Osteoblast (primary cell): ENCODE results near the gene SLC2A5. TPM values are rescaled to one million over a fixed set of nuclear protein-coding genes. Genes with fewer than 3 reads are reported as not detected.

Experiments used
- DNase-seq: peaks from one replicate; pipeline ENCODE4 v3.0.0; 2011; ENCODE audit warnings: low spot score, mixed read lengths; ENCODE audit not compliant: insufficient read length; ENCODE audit errors: missing footprints
- H2AFZ ChIP-seq: 2 replicates; pipeline ENCODE4 v1.6.0; 2011; ENCODE audit warnings: mild to moderate bottlenecking, low read length
- H3K27ac ChIP-seq: 2 replicates; pipeline ENCODE4 v1.5.1; 2011; ENCODE audit warnings: mild to moderate bottlenecking, low read depth, low read length, moderate library complexity
- H3K27me3 ChIP-seq: 2 replicates; pipeline ENCODE4 v1.6.0; 2012; ENCODE audit warnings: mild to moderate bottlenecking, control low read depth, inconsistent platforms, low read length, moderate library complexity; ENCODE audit not compliant: insufficient read depth
- H3K36me3 ChIP-seq: 2 replicates; pipeline ENCODE4 v1.5.1; 2011; ENCODE audit warnings: mild to moderate bottlenecking, low read length, control low read depth, moderate library complexity; ENCODE audit not compliant: insufficient read depth
- H3K4me1 ChIP-seq: 2 replicates; pipeline ENCODE4 v1.5.1; 2011; ENCODE audit warnings: mild to moderate bottlenecking, low read length, control low read depth, moderate library complexity; ENCODE audit not compliant: insufficient read depth
- H3K4me2 ChIP-seq: 2 replicates; pipeline ENCODE4 v1.6.0; 2011; ENCODE audit warnings: mild to moderate bottlenecking, low read length; ENCODE audit not compliant: insufficient read depth
- H3K4me3 ChIP-seq: fragments of 200-600 bp; sonication (generic); 3 replicates; pipeline ENCODE4 v1.5.1; 2012; ENCODE audit warnings: mild to moderate bottlenecking, low read length, inconsistent platforms; ENCODE audit not compliant: insufficient read depth
- H3K79me2 ChIP-seq: 2 replicates; pipeline ENCODE4 v1.6.0; 2012; ENCODE audit warnings: mild to moderate bottlenecking, low read length, control low read depth, inconsistent platforms; ENCODE audit not compliant: insufficient read depth
- H3K9me3 ChIP-seq: 2 replicates; pipeline ENCODE4 v1.5.1; 2011; ENCODE audit warnings: low read depth, low read length, control low read depth
- H4K20me1 ChIP-seq: 2 replicates; pipeline ENCODE4 v1.6.0; 2012; ENCODE audit warnings: mild to moderate bottlenecking, low read length, control low read depth; ENCODE audit not compliant: insufficient read depth
- CTCF ChIP-seq: IDR thresholded peaks from 2 replicates; pipeline ENCODE4 v1.5.1; 2011; ENCODE audit warnings: mild to moderate bottlenecking, low read depth, low read length, moderate library complexity; ENCODE audit errors: extremely low read depth
- total RNA-seq: library from RNA; depleted of rRNA; stranded (reverse); fragments of >200 nt; gene quantifications from 2 replicates; pipeline ENCODE4 v1.2.3, GENCODE V29; 2012

SLC2A5 gene
- total RNA-seq, 1 donor = 22.4 TPM

DNA sequence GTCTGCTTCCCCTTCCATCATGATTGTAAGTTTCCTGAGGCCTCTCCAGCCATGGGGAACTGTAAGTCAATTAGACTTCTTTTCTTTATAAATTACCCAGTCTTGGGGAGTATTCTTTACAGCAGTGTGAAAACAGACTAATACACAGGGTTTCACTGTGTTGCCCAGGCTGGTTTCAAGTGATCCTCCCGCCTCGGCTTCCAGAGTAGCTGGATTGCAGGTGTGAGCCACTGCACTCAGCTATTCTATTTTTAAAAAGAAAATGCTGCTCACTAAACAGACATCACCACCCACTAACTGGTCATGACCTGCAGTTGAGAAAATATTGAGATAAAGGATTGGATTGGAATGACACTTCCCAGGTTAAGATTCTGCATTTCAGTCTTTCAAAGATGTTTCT, 22.4 kb downstream of the SLC2A5 start:
- no peaks in the 10 kb centered on the region for H3K4me1 ChIP-seq
- H2AFZ ChIP-seq = no peak overlapping the region
- H3K36me3 ChIP-seq = no peaks in the 10 kb centered on the region
- no peaks in the 10 kb centered on the region for H3K9me3 ChIP-seq
- TF ChIP-seq CTCF = no peak
- H3K27me3 ChIP-seq = peaks cover 8% of the 10 kb centered on the region
- no peak overlapping the region for H3K4me3 ChIP-seq
- H3K4me2 ChIP-seq = no peak overlapping the region
- no peak overlapping the region for H3K27ac ChIP-seq
- no peak for DNase-seq
- H3K79me2 ChIP-seq = no peaks in the 10 kb centered on the region
- no peaks in the 10 kb centered on the region for H4K20me1 ChIP-seq

- Histone ChIP-seq H3K4me3 (no peak overlapping the region), H3K36me3 (no peaks in the 10 kb centered on the region), H2AFZ (no peak overlapping the region), H3K9me3 (no peaks in the 10 kb centered on the region), H3K79me2 (no peaks in the 10 kb centered on the region), H4K20me1 (no peaks in the 10 kb centered on the region), H3K27ac (no peak overlapping the region), H3K4me1 (no peaks in the 10 kb centered on the region), H3K4me2 (no peak overlapping the region), H3K27me3 (peaks cover 3% of the 10 kb centered on the region)
- no peak for TF ChIP-seq CTCF
- no peak for DNase-seq
Observed at GRCh38 chr1:9045861-9046510, 23.4 kb downstream of the SLC2A5 start.

- Histone ChIP-seq H4K20me1 (no peaks in the 10 kb centered on the region), H3K4me1 (no peaks in the 10 kb centered on the region), H3K9me3 (no peaks in the 10 kb centered on the region), H3K4me2 (no peak overlapping the region), H3K4me3 (no peak overlapping the region), H2AFZ (no peak overlapping the region), H3K27me3 (peaks cover 11% of the 10 kb centered on the region), H3K79me2 (no peaks in the 10 kb centered on the region), H3K27ac (no peak overlapping the region), H3K36me3 (no peaks in the 10 kb centered on the region)
- no peak for TF ChIP-seq CTCF
- DNase-seq = no peak
Observed at GRCh38 chr1:9044236-9044635, 25.2 kb downstream of the SLC2A5 start.

DNA sequence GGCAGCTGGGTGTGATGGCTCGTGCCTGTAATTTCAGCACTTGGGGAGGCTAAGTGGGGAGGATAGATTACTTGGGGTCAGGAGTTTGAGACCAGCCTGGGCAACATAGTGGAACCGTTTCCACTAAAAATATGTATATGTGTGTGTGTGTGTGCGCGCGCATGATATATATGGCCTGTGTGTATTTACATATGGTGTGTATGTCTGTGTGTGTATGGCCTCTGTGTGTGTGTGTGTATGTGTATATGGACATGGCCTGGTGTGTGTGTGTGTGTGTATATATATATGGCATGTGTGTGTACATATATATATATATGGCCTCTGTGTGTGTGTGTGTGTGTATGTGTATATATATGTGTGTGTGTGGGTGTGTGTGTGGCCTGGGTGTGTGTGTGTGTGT, 27.2 kb downstream of the SLC2A5 start:
- H4K20me1 ChIP-seq = no peaks in the 10 kb centered on the region
- no peaks in the 10 kb centered on the region for H3K4me1 ChIP-seq
- H3K9me3 ChIP-seq = no peaks in the 10 kb centered on the region
- no peak overlapping the region for H2AFZ ChIP-seq
- H3K36me3 ChIP-seq = no peaks in the 10 kb centered on the region
- no peaks in the 10 kb centered on the region for H3K79me2 ChIP-seq
- TF ChIP-seq CTCF = no peak
- no peak for DNase-seq
- peaks cover 11% of the 10 kb centered on the region for H3K27me3 ChIP-seq
- H3K27ac ChIP-seq = no peak overlapping the region
- H3K4me2 ChIP-seq = no peak overlapping the region
- no peak overlapping the region for H3K4me3 ChIP-seq
